ENCODE measurements around the gene SDC1.

SDC1 gene

DNA sequence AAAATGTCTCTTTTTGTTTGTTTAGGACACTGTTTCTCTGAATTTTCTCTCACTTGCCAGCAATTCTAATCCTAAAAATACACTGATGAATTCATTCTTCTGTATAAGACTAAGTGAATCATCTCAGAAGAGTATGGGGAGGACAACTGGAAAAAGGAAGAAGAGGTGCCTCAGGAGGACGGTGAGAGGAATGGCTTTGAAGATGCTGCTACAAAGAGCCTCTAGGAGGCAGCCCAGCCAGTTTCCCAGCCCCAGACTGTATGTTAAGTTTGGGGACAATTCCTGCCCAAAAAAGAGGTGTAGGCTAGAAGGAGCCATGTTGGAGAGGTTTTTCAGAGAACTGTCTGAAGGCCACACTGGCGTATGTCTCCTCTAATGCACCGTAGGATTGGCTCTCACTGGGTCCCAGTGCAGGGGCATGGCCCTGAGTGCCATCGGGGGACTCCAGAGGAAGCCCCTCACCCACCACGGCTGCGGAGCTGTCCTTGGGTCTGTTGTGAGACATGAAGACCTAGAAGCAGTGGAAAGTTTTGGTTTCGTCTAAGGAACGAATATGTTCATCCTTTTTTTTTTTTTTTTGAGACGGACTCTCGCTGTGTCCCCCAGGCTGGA is 3.1 kb upstream of the SDC1 start:
- DNase-seq (ENCODE audit: low read depth): no peak

DNA sequence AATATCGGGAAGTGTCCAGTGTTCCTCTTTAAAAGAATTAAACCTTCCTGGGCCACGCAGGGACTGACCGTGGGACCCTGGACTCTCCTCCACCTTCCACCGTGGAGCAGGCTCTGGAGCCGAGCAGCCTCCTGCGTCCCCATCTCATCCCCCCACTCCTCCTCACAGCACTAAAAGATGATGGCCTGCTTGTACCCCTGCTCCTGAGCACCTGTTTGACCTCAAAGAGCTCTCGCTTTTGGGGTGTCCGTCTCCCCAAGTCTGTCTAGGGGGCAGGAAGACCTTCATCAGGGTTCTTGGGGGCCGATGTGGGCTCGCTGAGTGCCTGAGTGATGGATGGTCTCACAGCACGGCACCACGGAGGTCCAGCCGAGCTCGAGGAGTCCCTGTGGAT is 1.2 kb upstream of the SDC1 start:
- DNase-seq (ENCODE audit: low read depth): no peak

DNA sequence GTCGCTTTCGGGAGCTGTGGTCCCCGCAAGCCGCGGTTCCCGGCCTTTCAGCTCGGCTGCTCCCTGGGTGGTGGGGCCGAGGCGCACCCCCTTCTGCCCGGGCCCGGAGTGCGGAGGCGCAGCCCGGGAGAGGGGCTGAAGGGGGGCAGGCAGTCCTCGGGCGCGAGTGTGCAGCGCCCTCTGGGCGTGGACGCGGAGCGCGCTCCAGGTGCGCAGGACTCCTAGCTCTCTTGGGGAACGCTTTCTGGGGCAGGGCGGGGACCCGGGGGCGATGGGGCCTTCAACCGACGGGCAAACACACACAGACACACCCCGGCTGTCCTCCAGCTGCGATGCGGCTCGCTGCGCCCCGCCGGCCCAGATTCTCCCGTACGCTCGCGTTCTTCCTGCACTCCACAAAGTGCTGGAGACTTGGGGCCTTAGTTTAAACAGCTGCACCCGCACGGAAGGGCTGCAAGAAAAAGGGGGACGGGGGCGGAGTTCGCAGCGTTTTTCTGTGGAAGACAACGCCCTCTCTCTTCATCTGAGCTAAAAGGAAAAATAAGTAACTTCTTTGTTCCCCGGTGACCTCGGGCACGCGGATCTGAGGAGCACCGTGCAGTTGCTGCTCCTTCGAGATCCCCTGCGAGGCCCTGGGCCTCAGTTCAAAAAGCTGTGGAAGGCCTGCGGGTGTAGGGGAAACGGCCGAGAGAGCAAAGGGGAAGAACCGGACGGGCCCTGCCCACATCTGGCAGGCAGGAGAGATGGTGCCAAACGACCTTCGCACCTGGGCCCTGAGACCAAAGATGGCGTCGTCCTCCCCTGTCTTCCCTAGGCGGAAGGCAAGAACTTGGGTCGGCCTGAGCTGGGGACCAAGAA is 593 bp upstream of the SDC1 start:
- peak; percentile 27 for DNase-seq (ENCODE audit: low read depth)

DNA sequence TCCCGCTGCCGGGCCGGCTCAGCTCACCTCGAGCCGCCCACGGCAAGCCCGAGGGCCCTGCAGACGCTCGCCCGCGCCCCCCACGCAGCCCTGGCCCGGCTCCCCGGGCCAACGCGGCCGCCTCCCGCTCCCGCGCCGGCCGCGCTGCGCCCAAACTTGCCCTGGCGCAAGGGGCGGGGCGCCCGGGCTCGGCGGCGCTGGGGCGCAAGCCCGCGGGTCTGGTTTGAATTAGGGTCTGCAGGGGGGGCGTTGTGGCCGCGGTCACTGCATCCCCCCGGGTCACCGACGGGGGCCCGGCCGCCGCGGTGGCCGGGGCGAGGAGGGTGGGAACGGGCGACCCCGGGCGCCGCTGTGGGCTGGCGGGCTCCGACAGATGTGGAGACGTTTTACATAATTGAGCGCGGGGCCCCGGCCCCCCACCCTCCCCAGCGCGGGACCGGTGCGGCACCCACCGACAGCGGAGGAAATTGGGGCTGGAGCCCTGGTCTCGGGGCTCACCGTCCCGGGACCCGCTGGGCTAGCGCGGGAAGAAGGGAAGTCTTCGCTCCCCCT is 690 bp downstream of the SDC1 start:
- DNase-seq (ENCODE audit: low read depth): no peak

DNA sequence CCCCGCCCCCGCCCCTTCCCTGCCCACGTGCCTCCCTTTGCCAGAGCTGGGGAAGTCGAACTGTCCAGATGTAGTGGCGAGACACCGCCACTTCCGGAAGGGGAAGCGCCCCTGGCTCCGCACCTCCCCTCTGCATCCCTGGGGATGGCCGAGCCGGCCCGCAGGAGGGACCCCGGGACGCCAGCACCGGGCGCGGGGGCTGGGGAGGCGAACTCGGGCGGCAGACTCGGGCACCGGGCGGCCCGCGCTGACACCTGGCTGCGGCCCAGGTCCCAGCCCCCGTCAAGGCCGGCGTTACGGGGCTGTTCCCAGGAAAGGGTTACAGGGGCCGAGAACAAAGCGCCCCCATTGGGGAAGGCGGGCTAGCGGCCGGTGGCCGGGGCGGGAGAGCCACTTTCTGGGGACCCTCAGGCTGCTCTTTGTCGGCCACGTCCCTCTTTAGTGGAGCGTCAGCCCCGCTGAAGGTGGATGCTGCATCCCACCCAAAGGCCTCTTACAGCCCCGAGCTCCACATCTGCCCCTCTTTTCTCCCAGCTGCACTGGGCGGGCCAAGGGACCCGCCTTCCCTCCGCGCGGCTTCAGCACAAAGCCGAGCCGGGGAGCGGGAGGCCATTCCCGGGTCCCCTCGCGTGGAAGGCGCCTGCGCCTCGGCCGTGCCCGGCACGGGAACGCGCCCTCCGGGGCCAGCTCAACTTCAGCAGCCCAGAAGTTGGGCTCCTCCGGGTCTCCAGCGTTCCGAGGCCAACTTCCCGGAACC is 1.3 kb downstream of the SDC1 start:
- peak; percentile 47 for DNase-seq (ENCODE audit: low read depth)

DNA sequence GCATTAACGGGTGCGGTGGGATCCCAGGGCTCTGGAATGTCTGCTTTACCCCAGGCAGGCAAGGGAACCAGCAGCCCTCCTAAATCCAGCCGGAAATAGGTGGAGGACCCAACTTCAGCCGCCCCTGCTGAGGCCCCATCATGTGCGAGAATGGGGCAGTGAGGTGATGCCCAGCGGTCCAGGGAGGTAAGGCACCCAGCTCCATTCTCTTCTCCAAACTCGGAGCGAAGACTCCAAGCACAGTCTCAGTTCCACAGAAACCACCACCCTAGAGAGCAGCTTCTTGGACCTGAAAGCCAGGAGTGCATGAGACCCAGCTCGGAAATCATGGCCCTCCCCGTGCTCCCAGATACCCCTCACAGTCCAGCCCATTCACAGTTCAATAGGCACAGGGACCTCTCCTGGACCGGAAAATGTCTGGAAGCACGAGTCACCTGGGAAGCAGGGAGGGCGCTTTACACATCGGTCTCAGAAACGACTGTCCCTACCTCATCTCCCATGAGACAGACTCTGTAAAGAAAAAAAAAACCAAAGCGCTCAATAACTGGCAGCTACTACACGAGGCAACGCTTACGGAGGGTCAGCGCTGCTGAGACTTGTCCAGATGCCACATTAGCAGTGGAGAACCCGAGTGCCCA is 2.0 kb downstream of the SDC1 start:
- no peak for DNase-seq (ENCODE audit: low read depth)

DNA sequence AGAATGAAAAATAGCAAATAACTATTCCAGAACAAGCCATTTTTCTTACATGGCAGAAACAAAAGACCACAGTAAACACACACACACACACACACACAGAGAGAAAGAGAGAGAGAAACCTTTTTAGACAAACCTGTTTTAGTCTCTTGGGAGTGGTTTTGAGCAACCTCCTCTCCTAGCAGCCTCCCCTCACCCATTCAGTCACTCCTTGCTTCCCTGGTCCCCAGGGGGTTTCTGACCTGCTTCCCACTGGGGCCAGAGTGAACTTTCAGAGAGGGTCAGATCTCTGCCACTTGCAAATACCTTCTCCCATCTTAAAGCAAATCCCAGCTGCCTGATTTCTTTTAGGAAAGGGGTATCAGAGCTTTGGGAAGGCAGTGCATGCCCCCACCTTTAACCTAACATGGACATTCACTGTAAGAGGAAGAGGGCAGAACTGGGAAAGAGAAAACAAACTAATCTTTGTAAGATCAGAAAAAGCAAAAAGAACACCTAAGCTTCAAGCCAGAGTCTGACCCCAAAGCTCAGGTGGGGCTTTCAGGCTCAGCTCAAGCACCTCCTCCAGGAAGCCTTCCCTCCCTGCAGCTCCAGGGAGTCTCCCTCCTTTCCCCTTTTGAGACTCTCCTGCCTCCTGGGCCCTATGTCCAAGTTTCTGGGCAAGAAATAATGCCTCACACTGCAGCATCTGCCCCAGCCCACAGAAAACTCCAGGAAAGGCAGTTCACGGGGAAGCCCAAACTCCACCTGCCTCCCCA is 2.7 kb downstream of the SDC1 start:
- DNase-seq (ENCODE audit: low read depth): no peak

DNA sequence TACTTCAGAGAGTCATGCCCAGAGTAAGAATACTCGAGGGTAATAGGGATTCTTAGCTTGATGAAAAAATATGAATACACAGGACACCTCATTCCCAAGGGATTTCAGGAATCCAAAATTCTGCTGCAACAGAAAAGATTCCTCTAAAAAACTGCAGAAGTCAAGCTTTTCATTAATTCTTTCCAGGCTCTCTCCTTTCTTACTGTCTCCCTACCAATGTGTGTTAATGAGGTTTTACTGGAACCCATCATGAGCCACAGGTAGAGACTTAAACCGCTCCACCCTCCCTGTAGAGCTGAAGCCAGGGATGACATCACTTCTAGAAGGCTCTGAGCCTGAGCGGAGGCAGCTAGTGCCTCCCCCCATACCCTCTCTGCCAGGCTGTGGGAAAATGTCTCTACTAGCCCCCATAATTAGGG is 3.4 kb downstream of the SDC1 start:
- DNase-seq (ENCODE audit: low read depth): peak; percentile 69

DNA sequence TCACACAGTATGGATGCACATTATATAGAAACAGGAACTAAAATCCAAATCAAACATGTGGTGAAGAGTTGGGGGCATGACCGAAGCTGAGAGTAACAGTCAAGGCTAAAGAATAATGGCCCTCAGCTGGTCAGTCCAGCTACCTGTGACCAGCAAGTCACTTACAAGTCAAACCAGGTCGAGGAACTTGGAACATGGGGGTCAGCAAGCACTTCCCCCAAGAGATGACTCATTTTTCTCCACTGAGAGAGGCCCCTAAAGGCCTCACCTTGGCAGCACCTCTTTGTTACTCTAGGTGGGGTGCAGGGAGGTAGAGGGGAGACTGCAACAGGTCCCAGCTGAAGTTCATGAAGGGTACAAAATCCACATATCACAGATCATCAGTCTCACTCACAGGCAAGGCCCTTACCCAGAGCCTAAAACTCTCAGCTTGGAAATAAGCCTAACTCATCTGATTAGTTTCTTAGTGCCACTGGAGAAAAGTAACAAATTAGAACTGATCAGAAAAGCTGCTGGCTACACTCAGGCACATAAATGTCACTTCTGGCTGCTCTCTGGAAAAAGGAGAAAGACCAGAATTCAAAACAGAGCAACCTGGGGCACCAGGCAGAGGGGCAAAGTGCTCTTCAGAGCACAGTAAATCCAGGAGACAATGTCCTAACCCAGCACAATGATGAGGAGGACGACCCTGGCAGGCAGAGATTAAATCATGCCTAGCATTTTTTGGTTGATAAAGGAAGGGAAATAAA is 4.0 kb downstream of the SDC1 start:
- DNase-seq (ENCODE audit: low read depth): no peak

DNA sequence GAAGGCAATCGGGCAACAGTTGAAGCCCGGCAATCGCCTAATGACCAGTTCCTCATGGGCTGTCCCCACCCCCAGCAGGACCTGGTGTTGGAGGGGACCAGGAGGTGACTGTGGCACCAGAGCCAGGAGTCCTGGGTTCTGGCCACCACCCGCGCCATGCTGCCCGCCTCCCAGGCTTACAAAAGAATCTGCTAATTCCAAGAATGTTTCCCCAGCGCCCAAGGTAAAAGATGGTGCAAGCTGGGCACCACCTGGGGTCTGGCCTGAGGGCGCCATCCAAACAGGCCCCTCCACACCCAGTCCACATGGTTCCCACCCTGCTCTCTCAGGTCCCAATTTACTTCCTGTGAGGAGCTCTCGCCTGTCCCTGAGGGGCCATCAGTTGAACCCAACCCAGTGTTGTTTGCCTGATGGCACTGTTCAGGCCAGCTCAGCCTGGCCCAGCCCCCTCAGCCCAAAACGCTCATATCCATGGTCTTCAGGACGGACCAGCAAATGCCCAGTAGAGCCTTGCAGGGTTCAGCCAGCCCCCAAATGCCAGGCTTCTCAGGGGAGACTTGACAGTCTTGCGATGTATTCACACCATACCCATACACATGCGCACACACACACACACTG is 5.1 kb downstream of the SDC1 start:
- DNase-seq (ENCODE audit: low read depth): no peak

DNA sequence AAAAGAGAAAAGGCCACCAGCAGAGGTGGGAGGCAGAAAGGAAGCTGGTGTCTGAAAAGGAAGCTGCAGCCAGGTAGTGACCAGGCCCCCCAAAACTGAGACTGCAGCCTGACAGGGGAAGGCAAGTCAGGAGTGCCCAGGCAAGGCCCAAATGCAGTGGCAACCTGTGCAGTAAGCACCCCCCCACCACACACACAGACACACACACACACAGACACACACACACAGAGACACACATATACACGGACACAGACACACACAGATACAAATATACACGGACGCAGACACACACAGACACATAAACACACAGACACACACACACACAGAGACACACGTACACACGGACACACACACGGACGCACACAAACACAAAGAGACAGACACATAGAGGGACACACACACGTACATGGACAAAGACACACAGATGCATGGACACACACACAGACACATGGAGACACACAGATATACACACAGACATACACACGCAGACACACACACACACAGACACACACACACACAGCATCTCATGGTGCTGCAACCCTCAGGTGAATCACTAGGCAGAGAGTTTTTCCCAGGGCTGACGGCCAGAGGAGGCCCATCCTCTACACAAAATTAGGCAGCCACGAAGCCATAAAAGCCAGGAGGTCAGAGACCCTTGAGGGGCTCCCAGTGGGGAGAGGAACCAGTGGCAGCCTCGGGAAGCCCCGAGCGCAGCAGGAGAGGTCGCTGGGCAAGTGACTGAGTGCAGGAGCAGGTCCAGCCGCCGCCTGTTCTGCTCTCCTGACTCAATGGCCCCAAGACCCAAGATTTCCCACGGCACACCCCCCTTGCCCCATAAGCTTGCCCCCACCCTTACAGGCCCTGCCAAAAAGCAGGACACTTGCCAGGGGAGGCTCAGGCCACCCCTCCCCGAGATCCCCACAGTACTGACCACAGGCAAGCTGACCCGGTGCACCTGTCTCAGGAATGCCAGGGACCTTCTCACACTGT is 6.3 kb downstream of the SDC1 start:
- DNase-seq (ENCODE audit: low read depth): no peak

DNA sequence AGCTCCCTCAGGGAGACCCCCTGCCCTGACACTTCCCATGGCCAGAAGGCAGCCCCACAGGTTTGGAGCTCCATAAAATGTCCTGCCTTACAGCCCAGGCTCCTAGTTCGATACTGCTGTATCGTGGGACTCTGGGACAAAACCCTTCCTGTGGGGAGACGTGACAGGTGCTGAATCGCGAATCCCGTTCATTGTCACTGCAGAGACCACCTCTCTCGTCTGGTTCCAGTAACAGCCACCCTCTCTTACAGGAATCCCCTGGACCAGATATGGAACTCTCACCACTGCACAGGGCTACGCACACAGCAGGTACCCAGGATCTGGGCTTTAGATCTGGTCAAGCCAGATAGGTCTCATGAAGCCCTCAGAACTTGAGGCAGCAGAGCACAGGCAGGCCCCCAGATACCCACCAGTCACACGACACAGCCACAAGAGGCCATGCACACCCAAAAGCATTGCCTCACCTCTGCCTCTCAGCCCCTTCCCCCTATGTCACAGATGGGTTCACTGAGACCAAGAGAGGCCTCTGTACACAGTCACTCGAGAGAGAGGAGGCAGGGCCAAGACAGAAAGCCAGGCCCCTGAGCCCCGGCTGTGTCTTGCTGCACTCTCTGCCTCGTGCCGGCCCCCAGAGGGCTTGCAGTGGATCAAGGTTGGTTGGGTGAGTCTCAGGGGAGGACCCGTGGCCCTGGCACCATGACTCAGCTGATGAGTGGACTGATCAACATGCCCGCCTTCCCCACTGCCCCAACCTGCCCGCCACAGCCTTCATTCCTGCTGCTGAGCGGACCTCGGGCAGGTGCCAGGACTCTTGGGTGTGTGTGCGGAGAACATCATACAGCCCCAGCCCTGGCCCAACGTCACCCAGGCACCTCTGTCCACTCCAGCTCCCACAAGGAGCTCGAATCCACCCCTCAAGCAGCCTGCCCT is 7.6 kb downstream of the SDC1 start:
- DNase-seq (ENCODE audit: low read depth): peak; percentile 26

DNA sequence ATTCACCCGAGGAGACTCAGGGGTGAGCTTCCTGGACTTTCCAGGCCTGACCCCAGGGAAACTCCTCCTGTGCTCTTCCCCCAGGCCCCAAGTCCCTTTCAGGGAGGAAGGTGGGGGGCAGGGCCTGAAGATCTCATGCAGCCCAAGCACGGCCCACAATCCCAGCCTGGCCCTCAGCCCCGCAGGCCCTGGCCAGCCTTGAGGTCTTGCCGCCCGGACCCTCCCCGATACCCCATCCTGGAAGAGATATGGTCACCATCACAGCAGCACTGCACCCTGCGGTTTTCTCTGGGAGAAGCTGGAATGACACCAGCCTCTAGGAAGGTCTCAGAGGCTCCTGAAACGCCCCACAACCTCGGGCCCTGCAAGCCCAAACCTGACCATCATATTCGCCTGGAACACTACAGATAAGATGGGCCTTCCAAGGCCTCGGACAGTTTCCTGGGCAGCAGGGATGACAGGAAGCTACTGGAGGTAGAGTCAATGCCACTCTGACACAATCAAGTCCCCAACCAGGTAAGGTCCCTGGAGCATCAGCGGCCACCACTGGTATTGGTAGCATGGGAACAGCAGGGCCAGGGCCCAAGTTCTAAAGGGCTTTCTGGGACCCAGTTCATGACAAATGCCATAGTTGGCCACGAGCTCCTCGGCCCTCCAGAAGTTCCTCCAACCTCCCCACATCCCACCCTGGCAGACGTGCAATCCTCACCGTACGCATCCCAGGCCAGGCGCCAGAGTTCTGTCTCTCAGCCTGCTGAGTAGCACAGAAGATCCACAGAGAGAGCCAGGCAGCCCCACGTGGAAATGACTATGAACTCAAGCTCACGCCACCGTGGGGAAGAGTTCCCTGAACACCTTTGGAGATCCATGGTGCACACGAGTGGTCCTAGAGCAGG is 8.6 kb downstream of the SDC1 start:
- DNase-seq (ENCODE audit: low read depth): no peak

DNA sequence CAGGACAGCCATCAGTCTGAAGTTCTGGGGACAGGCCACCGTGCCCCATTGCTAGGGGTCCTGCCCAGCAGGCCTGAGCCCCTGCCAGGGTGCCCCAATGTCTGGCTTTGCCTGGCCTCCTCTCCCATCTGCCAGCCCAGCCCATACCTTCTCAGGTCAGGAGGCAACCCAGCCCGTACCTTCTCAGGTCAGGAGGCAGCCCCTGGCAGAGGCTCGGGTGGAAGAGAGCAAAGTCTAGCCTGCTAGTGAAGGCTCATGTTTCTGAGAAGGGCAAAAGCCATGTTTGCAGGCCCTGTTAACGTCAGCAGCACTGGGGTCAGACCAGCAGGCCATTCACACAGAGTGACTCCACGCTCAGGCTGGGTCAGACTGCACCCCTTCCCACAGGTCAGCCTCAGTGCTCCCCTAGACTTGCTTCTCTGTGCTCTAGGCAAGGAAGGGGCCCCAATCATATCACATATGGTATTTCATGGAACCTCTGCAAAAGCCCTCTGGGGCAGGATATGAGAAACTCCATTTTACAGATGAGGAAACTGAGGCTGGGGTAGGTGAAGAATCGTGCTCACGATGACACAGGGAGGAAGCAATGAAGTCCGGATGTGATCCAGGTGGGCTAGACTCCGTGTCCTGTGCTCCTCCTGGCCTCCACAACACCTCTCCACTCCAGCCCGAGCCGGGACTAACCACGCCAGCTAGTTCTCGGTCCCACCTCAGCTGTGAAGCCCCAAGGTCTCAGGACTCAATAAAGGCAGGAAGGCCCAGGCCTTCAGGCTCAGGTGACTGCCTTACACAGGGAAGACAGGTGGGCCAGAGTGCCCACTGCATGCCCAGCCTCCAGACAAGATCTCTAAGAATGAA is 9.5 kb downstream of the SDC1 start:
- no peak for DNase-seq (ENCODE audit: low read depth)

DNA sequence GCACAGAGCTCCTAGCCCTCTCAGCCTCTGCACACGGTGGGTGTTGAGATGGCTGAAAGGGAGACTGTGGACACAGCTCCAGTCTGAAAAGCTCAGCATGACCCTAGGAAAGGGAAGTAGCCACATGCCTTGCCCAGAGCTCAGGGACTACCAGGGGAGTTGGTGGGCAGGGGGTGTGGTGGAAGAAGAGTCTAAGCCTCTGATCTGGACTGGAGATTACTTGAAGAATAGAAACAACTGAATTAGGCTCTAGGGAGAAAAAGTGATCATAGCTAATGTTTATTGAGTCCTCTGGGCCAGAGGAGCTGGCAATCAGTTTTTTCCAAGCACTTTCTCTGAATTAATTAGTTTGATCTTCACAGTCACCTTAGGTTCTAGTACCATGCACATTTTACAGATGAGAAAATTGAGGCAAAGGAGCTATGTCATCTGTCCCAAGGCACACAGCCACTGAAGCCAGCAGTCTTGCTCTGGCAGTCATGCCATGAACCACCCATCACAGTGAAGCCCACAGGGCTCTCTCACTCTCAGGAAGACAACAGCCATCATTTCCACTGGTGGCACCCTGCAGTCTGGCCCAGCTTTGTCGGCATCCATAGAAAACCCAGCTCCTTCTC is 10.3 kb downstream of the SDC1 start:
- DNase-seq (ENCODE audit: low read depth): no peak

Measured in HS-27A (cell line).